Measurements from ENCODE around the gene KSR1.
"Not testable (repeated sequence)": the region's sequence is repeated elsewhere in the genome, so short reads cannot be mapped to it uniquely, and the experiment has no call there.

The KSR1 gene

GRCh38 chr17:27621942-27622559, 165.8 kb downstream of the KSR1 start:
- in situ Hi-C loops (cut with HindIII; ENCODE audit: low pct_ligation_motif_present, low pct_unique_long_range_greater_than_20kb, low sequenced_read_pairs) = no loop called here
- DNase-seq = no peak

- in situ Hi-C loops (cut with HindIII; ENCODE audit: low pct_ligation_motif_present, low pct_unique_long_range_greater_than_20kb, low sequenced_read_pairs) = no loop called here
- DNase-seq = no peak
These were observed 166.7 kb downstream of the KSR1 start for GRCh38 chr17:27622986-27623385.

- in situ Hi-C loops (cut with HindIII; ENCODE audit: low pct_ligation_motif_present, low pct_unique_long_range_greater_than_20kb, low sequenced_read_pairs) = no loop called here
- DNase-seq = no peak
These were observed 167.4 kb downstream of the KSR1 start for GRCh38 chr17:27623614-27624013.

GRCh38 chr17:27624539-27624938, 168.3 kb downstream of the KSR1 start:
- DNase-seq = no peak
- in situ Hi-C loops (cut with HindIII; ENCODE audit: low pct_ligation_motif_present, low pct_unique_long_range_greater_than_20kb, low sequenced_read_pairs) = no loop called here

GRCh38 chr17:27625856-27626255, 169.6 kb downstream of the KSR1 start:
- no peak for DNase-seq
- in situ Hi-C loops (cut with HindIII; ENCODE audit: low pct_ligation_motif_present, low pct_unique_long_range_greater_than_20kb, low sequenced_read_pairs) = no loop called here

GRCh38 chr17:27627514-27627913, 171.3 kb downstream of the KSR1 start:
- DNase-seq = no peak
- in situ Hi-C loops (cut with HindIII; ENCODE audit: low pct_ligation_motif_present, low pct_unique_long_range_greater_than_20kb, low sequenced_read_pairs) = no loop called here

DNA sequence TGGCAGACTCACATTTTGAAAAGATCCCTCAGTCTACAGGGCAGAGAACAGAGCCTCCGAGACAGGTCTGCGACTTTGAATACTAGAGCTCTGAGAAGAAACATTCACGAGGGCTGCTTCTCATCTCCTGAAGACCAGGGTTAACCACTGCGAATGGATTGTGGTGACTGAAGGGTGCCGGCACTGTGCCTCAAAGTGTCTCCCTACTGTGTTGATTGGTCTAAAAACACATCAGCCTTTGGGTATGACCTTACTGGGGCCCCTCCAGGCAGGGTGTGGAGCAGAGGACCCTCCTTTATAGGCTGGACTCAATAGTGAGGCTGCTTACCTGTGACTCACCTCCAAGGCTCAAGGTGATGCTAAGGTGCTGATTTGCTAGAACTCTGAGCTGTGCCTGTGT, 172.1 kb downstream of the KSR1 start:
- in situ Hi-C loops (cut with HindIII; ENCODE audit: low pct_ligation_motif_present, low pct_unique_long_range_greater_than_20kb, low sequenced_read_pairs) = no loop called here
- no peak for DNase-seq

DNA sequence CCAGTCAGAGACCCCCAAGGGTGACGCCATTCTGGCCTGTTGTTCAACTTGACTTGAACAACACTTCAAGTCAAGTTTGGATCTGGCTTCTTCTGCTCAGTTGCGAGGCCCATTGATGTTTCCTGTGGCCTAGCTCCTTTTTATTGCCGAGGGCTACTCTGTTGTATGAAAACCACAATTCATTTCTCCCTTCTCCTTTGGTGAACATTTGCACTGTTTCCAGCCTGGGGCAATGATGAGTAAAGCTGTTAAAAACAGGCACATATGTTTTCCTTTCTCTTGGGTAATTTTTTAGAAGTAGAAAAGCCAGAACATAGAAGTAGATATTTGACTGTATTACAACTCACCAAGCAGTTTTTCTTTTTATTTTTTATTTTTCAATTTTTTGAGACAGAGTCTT, 173.0 kb downstream of the KSR1 start:
- in situ Hi-C loops (cut with HindIII; ENCODE audit: low pct_ligation_motif_present, low pct_unique_long_range_greater_than_20kb, low sequenced_read_pairs); DNase-seq: not testable (repeated sequence)

- no peak for DNase-seq
- in situ Hi-C loops (cut with HindIII; ENCODE audit: low pct_ligation_motif_present, low pct_unique_long_range_greater_than_20kb, low sequenced_read_pairs) = no loop called here
These were observed 174.6 kb downstream of the KSR1 start, which contains the start of gene LGALS9 for GRCh38 chr17:27630607-27631410. Gene LGALS9 (plus strand): TSS chr17:27631188. CDS start chr17:27631266, 78 bp downstream.

DNA sequence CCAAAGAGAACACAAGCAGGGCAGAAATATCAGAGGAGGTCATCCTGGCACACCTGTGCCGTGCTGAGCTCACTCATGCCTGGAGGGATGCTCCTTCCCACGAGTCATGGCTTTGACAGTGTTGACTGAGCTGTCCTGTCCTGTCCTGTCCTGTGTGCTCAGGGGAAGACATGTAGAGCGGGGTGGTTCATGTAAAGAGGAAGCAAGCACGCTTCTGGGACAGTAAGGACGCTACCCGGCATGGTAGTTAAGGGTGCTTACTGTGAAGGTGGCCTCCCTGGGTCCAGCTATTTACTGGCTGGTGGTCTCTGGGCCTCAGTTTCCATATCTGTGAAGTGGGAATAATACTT, 175.1 kb downstream of the KSR1 start:
- DNase-seq = no peak
- in situ Hi-C loops (cut with HindIII; ENCODE audit: low pct_ligation_motif_present, low pct_unique_long_range_greater_than_20kb, low sequenced_read_pairs) = no loop called here

DNA sequence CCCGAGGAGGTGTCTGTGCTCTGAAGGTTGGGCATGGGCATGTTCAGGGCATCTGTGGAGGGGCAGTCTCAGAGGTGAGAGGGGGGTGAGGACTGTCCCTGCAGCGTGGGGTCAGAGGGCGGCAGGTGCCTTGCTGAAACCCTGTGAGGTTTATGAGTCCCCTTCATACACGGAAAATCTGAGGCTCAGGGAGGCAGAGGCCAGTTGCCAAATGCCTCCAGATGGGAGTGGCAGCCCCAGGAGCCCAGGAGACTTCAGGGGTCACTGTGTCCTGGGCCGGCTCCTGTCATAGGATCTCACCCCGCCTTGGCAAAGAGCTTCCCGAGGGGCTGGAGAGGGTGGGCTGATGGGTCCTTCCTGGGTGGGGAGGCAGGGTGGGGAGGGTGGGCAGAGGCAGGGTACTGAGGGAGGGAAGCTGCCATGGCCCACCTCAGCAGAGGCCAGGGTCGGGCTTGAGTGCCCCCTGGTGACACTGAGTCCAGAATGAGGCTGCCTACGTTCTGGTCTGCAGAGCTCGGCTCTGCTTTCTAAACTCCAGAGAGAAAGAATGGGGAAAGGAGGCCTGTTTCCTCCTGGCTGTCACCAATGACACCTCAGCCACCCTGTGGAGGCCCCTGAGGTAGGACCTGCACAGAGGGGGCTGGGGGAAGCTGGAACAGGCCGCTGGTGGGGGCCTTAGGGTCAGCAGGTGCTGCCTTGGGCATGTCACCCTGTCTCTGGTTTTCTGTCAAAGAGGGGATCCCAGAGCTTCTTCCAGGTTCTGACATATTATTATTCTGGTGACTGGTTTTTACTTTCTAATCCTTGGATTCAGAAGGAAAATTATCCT, 175.9 kb downstream of the KSR1 start:
- DNase-seq = no peak
- in situ Hi-C loops (cut with HindIII; ENCODE audit: low pct_ligation_motif_present, low pct_unique_long_range_greater_than_20kb, low sequenced_read_pairs) = no loop called here

DNA sequence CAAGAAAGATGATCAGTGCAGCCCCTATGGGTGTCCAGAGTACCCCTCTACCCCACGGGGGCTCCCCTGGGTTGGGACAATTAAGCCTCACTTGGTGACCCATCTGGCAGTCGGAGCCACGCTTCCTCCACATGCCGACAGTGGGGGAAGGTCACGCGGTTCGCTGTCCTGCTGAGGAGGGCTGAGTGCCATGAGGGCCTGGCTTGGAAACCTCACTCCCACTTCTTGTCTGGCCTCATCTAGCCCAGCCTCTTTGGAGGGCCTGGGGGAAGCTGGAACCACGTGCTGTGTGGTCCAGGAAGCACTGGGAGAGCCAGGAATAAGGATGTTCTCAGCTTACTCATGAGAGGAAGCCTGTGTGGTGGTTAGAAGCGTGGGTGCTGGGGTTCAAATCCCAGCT, 176.5 kb downstream of the KSR1 start:
- DNase-seq; in situ Hi-C loops (cut with HindIII; ENCODE audit: low pct_ligation_motif_present, low pct_unique_long_range_greater_than_20kb, low sequenced_read_pairs): not testable (repeated sequence)

- in situ Hi-C loops (cut with HindIII; ENCODE audit: low pct_ligation_motif_present, low pct_unique_long_range_greater_than_20kb, low sequenced_read_pairs) = no loop called here
These were observed 177.2 kb downstream of the KSR1 start for GRCh38 chr17:27633312-27634025.

DNA sequence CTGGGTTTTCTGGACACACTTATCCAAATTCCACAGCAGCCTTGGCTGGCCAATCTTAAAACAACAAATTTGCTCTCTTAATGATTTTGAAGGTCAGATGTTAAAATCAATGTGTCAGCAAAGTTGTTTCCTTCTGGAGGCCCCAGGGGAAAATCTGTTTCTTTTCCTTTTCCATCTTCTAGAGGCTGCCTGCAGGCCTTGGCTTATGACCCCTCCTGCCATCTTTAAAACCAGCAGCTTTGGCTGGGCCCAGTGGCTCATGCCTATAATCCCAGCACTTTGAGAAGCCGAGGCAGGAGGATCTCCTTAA, 177.7 kb downstream of the KSR1 start:
- in situ Hi-C loops (cut with HindIII; ENCODE audit: low pct_ligation_motif_present, low pct_unique_long_range_greater_than_20kb, low sequenced_read_pairs) = no loop called here
- DNase-seq = no peak

More at GRCh38 chr17:27633312-27634025, 177.2 kb downstream of the KSR1 start:
- no peak for DNase-seq

GRCh38 chr17:27634776-27635175, 178.5 kb downstream of the KSR1 start:
- in situ Hi-C loops (cut with HindIII; ENCODE audit: low pct_ligation_motif_present, low pct_unique_long_range_greater_than_20kb, low sequenced_read_pairs) = no loop called here
- no peak for DNase-seq

GRCh38 chr17:27635275-27635823, 179.1 kb downstream of the KSR1 start:
- no peak for DNase-seq

GRCh38 chr17:27636005-27636520, 179.8 kb downstream of the KSR1 start:
- DNase-seq; in situ Hi-C loops (cut with HindIII; ENCODE audit: low pct_ligation_motif_present, low pct_unique_long_range_greater_than_20kb, low sequenced_read_pairs): not testable (repeated sequence)

More at GRCh38 chr17:27635275-27635823, 179.1 kb downstream of the KSR1 start:
- in situ Hi-C loops (cut with HindIII; ENCODE audit: low pct_ligation_motif_present, low pct_unique_long_range_greater_than_20kb, low sequenced_read_pairs) = no loop called here

DNA sequence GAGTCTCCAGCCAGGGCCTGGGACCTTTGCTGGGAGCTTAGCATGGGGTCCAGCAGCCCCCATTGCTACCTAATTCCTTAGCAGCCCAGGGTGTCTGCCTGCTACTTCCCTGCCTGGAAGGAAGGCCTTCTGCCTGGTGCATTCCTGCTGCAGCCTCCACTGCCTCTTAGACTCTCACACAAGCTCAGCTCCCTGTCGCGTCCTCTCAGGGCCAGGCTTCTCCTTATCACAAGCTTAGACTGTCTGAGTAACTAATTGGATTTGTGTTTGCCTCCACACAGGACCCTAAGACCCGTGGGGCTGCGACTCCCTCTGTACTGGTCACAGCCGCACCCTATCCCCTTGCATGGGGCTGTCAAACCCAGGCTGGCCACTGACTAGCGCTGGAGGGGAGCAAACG, 181.6 kb downstream of the KSR1 start:
- in situ Hi-C loops (cut with HindIII; ENCODE audit: low pct_ligation_motif_present, low pct_unique_long_range_greater_than_20kb, low sequenced_read_pairs); DNase-seq: not testable (repeated sequence)

Data from ACHN (cell line).